Progenitor cell of endocrine pancreas (in vitro differentiated cells): ENCODE data around the gene ADAP1. TPM values are rescaled to one million over a fixed set of nuclear protein-coding genes. Genes with fewer than 3 reads are reported as not detected.

ENCODE experiments used
- DNase-seq: peaks from one replicate; pipeline ENCODE4 v3.0.0; 2021; ENCODE audit warnings: low spot score; ENCODE audit not compliant: unreplicated experiment
- H3K27ac Mint-ChIP-seq: 2 replicates; pipeline ENCODE4 v1.8.0; 2021; ENCODE audit warnings: mild to moderate bottlenecking, moderate library complexity, mixed read lengths
- H3K27me3 Mint-ChIP-seq: 2 replicates; pipeline ENCODE4 v1.8.0; 2021; ENCODE audit warnings: mixed read lengths
- H3K36me3 Mint-ChIP-seq: 2 replicates; pipeline ENCODE4 v1.8.0; 2022; ENCODE audit warnings: mixed read lengths; ENCODE audit not compliant: insufficient read depth
- H3K4me1 Mint-ChIP-seq: 2 replicates; pipeline ENCODE4 v1.8.0; 2021; ENCODE audit warnings: low read depth, mixed read lengths
- H3K4me3 Mint-ChIP-seq: 2 replicates; pipeline ENCODE4 v1.8.0; 2021; ENCODE audit warnings: low read depth, mild to moderate bottlenecking, moderate library complexity, mixed read lengths
- H3K9me3 Mint-ChIP-seq: 2 replicates; pipeline ENCODE4 v1.8.0; 2021; ENCODE audit warnings: low read depth, mixed read lengths
- total RNA-seq: library from RNA; stranded (reverse); gene quantifications from 2 replicates; pipeline ENCODE4 v1.2.1, GENCODE V29; 2021
- TF ChIP-seq, protein P1 (sequence below): fragments of 200-600 bp; sonication (generic); IDR thresholded peaks from one replicate; pipeline ENCODE4 v1.5.0; 2021; ENCODE audit warnings: antibody characterized with exemption, mild to moderate bottlenecking; ENCODE audit not compliant: unreplicated experiment

ADAP1 gene
- total RNA-seq, 1 donor from 2014 or later, result 10.3 TPM

DNA sequence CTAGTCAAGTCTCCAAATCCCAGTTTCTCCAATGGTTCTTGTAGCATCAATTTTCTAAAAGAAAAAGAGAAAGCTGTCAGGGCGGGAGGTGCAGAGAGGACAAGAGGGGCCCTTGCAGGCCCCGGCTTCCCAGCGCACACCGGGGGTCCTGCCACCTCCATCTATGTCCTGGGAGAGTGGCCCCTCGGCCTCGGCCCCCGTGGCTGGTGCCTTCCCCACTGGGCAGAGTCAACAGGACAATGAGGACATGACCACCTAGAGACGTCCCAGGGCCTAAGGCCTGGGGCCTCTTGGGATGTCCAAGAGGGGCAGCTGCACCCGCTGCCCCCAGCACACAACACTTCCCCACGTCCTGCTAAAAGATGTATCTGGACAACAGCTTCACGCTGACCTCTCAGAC lies 14.9 kb upstream of the ADAP1 start:
- Mint-ChIP-seq H3K27me3 (no peaks in the 10 kb centered on the region), H3K4me1 (peaks cover 6% of the 10 kb centered on the region), H3K36me3 (peaks cover 16% of the 10 kb centered on the region), H3K4me3 (no peak overlapping the region), H3K9me3 (no peaks in the 10 kb centered on the region), H3K27ac (no peak overlapping the region)
- TF ChIP-seq, protein P1, sequence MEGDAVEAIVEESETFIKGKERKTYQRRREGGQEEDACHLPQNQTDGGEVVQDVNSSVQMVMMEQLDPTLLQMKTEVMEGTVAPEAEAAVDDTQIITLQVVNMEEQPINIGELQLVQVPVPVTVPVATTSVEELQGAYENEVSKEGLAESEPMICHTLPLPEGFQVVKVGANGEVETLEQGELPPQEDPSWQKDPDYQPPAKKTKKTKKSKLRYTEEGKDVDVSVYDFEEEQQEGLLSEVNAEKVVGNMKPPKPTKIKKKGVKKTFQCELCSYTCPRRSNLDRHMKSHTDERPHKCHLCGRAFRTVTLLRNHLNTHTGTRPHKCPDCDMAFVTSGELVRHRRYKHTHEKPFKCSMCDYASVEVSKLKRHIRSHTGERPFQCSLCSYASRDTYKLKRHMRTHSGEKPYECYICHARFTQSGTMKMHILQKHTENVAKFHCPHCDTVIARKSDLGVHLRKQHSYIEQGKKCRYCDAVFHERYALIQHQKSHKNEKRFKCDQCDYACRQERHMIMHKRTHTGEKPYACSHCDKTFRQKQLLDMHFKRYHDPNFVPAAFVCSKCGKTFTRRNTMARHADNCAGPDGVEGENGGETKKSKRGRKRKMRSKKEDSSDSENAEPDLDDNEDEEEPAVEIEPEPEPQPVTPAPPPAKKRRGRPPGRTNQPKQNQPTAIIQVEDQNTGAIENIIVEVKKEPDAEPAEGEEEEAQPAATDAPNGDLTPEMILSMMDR, result no peak
- DNase-seq, result no peak

DNA sequence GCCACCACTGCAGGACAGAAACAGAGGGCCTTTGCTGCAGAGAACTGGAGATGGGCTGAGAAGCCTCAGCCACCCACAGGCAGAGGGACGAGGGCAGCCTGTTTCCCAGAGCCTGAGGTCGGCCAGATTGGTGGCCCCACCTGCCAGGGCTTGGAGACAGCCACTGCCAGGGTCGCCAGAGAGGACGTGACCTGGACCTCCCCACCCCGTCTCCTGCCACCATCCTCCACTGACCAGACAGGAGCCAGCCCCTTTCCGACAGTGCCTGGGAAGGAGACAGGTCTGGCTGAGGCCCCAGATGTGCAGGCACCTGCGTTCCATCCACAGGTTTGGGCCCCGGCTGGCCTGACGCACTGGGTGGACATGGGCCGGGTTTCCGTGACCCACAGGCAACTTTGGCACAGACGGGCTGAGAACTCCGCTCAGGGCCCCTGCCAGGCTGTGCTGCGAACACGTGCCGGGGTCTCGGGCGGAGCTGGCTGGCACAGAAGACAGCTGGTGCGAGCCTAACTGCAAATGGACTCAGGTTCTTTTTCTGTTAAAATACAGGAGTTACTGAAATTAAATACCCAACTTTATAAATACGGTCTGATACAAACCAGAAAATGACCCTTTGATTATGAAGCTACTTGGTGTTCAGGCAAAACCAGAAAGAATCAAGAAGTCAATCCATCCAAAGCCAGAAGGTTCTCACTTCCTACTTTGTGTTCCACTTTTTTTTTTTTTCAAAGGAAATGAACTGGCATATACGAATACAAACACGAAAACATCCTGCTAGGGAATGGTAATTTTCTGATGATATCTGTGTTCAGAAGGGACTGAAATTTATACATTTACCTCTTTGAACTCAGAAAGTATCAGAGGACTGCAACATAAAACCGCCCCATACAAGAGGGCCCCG lies 14.0 kb upstream of the ADAP1 start:
- TF ChIP-seq, protein P1, result no peak
- Mint-ChIP-seq H3K4me3 (no peak overlapping the region), H3K27ac (peak overlapping the region; percentile 80), H3K9me3 (no peaks in the 10 kb centered on the region), H3K36me3 (peaks cover 16% of the 10 kb centered on the region), H3K4me1 (peaks cover 3% of the 10 kb centered on the region), H3K27me3 (no peaks in the 10 kb centered on the region)
- no peak for DNase-seq

DNA sequence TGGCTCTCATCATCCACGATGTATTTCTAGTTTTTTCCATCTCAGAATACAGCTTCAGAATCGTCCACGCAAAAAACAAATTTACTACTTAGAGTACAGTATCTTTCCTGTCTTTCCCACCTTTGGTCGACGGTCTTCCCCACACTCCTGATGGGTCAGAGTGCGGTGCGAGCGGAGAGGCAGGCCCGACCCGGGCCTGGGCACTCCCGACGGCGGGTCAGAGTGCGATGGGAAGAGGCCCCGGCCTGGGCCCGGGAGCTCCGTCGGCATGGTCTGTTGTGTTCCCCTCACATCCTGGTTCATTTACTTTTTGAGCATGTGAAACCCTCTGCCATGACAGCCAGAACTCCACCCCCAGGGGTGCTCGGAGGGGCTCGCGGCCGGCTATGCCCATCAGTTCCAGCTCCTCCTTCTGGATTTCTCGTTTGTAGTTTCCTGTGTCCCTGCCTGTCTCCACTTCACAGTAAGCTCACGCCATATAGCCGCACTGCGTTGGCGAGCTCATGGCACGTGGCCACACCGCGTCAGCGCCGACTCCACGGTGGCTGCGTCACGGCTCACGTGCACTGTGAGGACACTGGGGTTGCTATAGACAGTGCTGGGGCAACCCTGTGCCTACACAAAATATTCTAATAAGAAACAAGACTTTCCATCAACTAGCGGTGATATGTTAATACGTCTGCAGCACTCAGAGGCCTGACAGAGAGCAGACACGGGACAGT lies 13.0 kb upstream of the ADAP1 start:
- Mint-ChIP-seq H3K27me3 (no peaks in the 10 kb centered on the region), H3K36me3 (peaks cover 16% of the 10 kb centered on the region), H3K9me3 (no peaks in the 10 kb centered on the region), H3K4me3 (no peak overlapping the region), H3K27ac (peak overlapping the region; percentile 80), H3K4me1 (peaks cover 2% of the 10 kb centered on the region)
- no peak for DNase-seq
- TF ChIP-seq, protein P1, result no peak

DNA sequence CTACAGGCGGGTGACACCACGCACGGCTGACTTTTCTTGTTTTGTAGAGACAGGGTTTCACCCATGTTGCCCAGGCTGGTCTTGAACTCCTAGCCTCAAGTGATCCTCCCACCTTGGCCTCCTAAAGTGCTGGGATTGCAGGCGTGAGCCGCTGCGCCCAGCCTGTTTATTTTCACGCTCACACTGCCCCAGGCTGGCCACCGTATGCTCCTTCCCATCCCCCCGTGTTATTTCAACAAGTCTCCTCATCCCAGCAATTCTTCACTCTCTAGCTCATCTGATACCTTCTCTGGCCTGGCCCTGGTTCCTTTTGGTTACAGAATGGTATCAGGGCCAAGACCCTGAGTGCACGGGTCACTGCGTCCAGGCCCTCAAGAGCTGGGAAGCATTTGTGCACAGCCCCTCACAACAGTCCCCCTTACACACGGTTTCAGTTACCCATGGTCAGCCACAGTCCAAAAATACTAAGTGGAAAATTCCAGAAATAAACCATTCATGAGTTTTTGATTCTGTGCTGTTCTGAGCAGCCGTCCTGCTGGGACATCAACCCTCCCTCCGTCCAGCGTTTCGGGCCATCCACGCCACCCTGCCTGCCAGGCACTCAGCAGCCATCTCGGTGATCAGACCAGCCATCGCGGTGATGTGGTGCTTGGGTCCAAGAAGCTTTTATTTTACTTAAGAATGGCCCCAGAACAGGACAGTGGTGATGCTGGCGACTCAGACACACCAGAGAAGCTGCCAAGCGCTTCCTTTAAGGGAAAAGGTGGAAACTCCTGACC lies 12.0 kb upstream of the ADAP1 start:
- no peak for DNase-seq
- Mint-ChIP-seq H3K4me1 (peaks cover 2% of the 10 kb centered on the region), H3K4me3 (no peak overlapping the region), H3K36me3 (peaks cover 14% of the 10 kb centered on the region), H3K27me3 (peaks cover 3% of the 10 kb centered on the region), H3K27ac (peak overlapping the region; percentile 11), H3K9me3 (no peaks in the 10 kb centered on the region)
- TF ChIP-seq, protein P1, result no peak
